Temporal lobe (tissue), 1 donor: ENCODE data around the gene SRD5A1. TPM values are rescaled to one million over a fixed set of nuclear protein-coding genes. Genes with fewer than 3 reads are reported as not detected.

Experiments
- total RNA-seq: library from RNA; depleted of rRNA; stranded (reverse); fragments of >200 nt; gene quantifications from one replicate; pipeline ENCODE4 v1.2.3, GENCODE V29; 2014

Gene SRD5A1
- total RNA-seq, 1 donor from 2014 or later = 35.4 TPM

Other genes starting within 250 kb of the SRD5A1 start
- 41.6 TPM for gene UBE2QL1, start 184.6 kb upstream of the SRD5A1 start, total RNA-seq
- gene NSUN2, start 396 bp upstream of the SRD5A1 start, total RNA-seq = 29.7 TPM
- 15.7 TPM for gene TENT4A, start 80.0 kb downstream of the SRD5A1 start, total RNA-seq